ENCODE data around the gene HDAC2. TPM values are rescaled to one million over a fixed set of nuclear protein-coding genes. Genes with fewer than 3 reads are reported as not detected.
"Not testable (repeated sequence)": the region's sequence is repeated elsewhere in the genome, so short reads cannot be mapped to it uniquely, and the experiment has no call there.

Gene HDAC2
- total RNA-seq, 4 donors from 2014 or later, result 39.5 to 52.0 (median 42.6) TPM

- DNase-seq (ENCODE audit: extremely low spot score), result no peak
- intact Hi-C loops (cut with DNase I), result no loop called here
Observed at GRCh38 chr6:113920663-113921267, 50.2 kb downstream of the HDAC2 start.

GRCh38 chr6:113910285-113910684 lies 60.7 kb downstream of the HDAC2 start:
- H3K9me3 ChIP-seq; H3K27ac ChIP-seq (replicated peaks in 1 of 4); intact Hi-C loops (cut with DNase I); H3K36me3 ChIP-seq; H3K4me1 ChIP-seq; DNase-seq (ENCODE audit: extremely low spot score); H3K27me3 ChIP-seq; H3K4me3 ChIP-seq: not testable (repeated sequence)
- WGBS, result 78% methylated on average over 1 of the region's 1 CpG

More at GRCh38 chr6:113920663-113921267, 50.2 kb downstream of the HDAC2 start:
- H3K36me3 ChIP-seq, result no peaks in the 10 kb centered on the region
- H3K27me3 ChIP-seq, result no peaks in the 10 kb centered on the region
- no peak overlapping the region for H3K27ac ChIP-seq (replicated peaks in 1 of 4)
- no peak for TF ChIP-seq POLR2A (IDR thresholded peaks at IDR 0.05; ENCODE audit: low read depth)
- TF ChIP-seq EP300 (IDR thresholded peaks at IDR 0.05), result no peak
- TF ChIP-seq POLR2AphosphoS5 (IDR thresholded peaks at IDR 0.05), result no peak
- TF ChIP-seq CTCF (IDR thresholded peaks at IDR 0.05), result no peak
- no peaks in the 10 kb centered on the region for H3K9me3 ChIP-seq
- peaks cover 0 to 15% (median 11%) of the 10 kb centered on the region in 4 donors for H3K4me1 ChIP-seq
- no peak overlapping the region for H3K4me3 ChIP-seq
- 70% methylated on average over 3 of the region's 3 CpGs for WGBS

GRCh38 chr6:113909224-113909856 lies 61.6 kb downstream of the HDAC2 start:
- no peak overlapping the region for H3K27ac ChIP-seq (replicated peaks in 1 of 4)
- DNase-seq (ENCODE audit: extremely low spot score), result no peak
- peaks cover 1 to 10% (median 6%) of the 10 kb centered on the region in 4 donors for H3K4me1 ChIP-seq
- no peaks in the 10 kb centered on the region for H3K27me3 ChIP-seq
- TF ChIP-seq POLR2AphosphoS5 (IDR thresholded peaks at IDR 0.05) (no peak), CTCF (IDR thresholded peaks at IDR 0.05) (peak; percentile 59 to 71 (median 70))
- H3K9me3 ChIP-seq, result no peaks in the 10 kb centered on the region
- 18% methylated on average over 6 of the region's 6 CpGs for WGBS
- intact Hi-C loops (cut with DNase I), result loop anchor here (10.0 kb wide), 1 partner anchor 1125 kb away; no protein-coding TSS in a partner anchor
- no peaks in the 10 kb centered on the region for H3K36me3 ChIP-seq
- H3K4me3 ChIP-seq, result no peak overlapping the region

GRCh38 chr6:113908801-113909200 lies 62.1 kb downstream of the HDAC2 start:
- Histone ChIP-seq H3K4me3 (no peak overlapping the region), H3K27ac (replicated peaks in 1 of 4) (no peak overlapping the region), H3K4me1 (peaks cover 7 to 15% (median 11%) of the 10 kb centered on the region in 4 donors), H3K36me3 (no peaks in the 10 kb centered on the region), H3K27me3 (no peaks in the 10 kb centered on the region), H3K9me3 (no peaks in the 10 kb centered on the region)
- intact Hi-C loops (cut with DNase I), result loop anchor here (10.0 kb wide), 1 partner anchor 1124 kb away; no protein-coding TSS in a partner anchor
- no peak for TF ChIP-seq POLR2AphosphoS5 (IDR thresholded peaks at IDR 0.05)
- TF ChIP-seq POLR2A (IDR thresholded peaks at IDR 0.05; ENCODE audit: low read depth), result no peak
- TF ChIP-seq EP300 (IDR thresholded peaks at IDR 0.05), result no peak
- no peak for TF ChIP-seq CTCF (IDR thresholded peaks at IDR 0.05)
- 69% methylated on average over 3 of the region's 3 CpGs for WGBS
- DNase-seq (ENCODE audit: extremely low spot score), result no peak

GRCh38 chr6:113907102-113907815 lies 63.7 kb downstream of the HDAC2 start:
- intact Hi-C loops (cut with DNase I), result loop anchor here (10.0 kb wide), 1 partner anchor 1122 kb away; no protein-coding TSS in a partner anchor
- TF ChIP-seq POLR2A (IDR thresholded peaks at IDR 0.05; ENCODE audit: low read depth) (no peak), POLR2AphosphoS5 (IDR thresholded peaks at IDR 0.05) (no peak), CTCF (IDR thresholded peaks at IDR 0.05) (no peak), EP300 (IDR thresholded peaks at IDR 0.05) (no peak)
- WGBS, result 91% methylated on average over 6 of the region's 6 CpGs
- Histone ChIP-seq H3K27ac (replicated peaks in 1 of 4) (no peak overlapping the region), H3K4me3 (no peak overlapping the region), H3K27me3 (no peaks in the 10 kb centered on the region), H3K9me3 (no peaks in the 10 kb centered on the region), H3K36me3 (no peaks in the 10 kb centered on the region), H3K4me1 (peaks cover 7 to 19% (median 15%) of the 10 kb centered on the region in 4 donors)
- DNase-seq (ENCODE audit: extremely low spot score), result no peak
